Neural cell (in vitro differentiated cells): Measurements from ENCODE around the gene MYOT.

Experiments used
- EP300 ChIP-seq: fragments of 450-650 bp; conservative IDR thresholded peaks from 2 replicates; pipeline ENCODE4 v1.6.1; 2014; ENCODE audit warnings: antibody characterized with exemption, mild to moderate bottlenecking, moderate library complexity; ENCODE audit not compliant: poor library complexity, severe bottlenecking
- POLR2AphosphoS5 ChIP-seq: IDR thresholded peaks from 2 replicates; pipeline ENCODE4 v1.6.1; 2012
- SMC3 ChIP-seq: fragments of 450-650 bp; conservative IDR thresholded peaks from 2 replicates; pipeline ENCODE4 v1.6.1; 2014; ENCODE audit warnings: antibody characterized with exemption, mild to moderate bottlenecking, moderate library complexity; ENCODE audit not compliant: poor library complexity
- TF ChIP-seq, protein P1 (sequence below): fragments of 450-650 bp; IDR thresholded peaks from 2 replicates; pipeline ENCODE4 v1.5.1; 2014; ENCODE audit warnings: antibody characterized with exemption, mild to moderate bottlenecking, moderate library complexity; ENCODE audit not compliant: poor library complexity, severe bottlenecking

DNA sequence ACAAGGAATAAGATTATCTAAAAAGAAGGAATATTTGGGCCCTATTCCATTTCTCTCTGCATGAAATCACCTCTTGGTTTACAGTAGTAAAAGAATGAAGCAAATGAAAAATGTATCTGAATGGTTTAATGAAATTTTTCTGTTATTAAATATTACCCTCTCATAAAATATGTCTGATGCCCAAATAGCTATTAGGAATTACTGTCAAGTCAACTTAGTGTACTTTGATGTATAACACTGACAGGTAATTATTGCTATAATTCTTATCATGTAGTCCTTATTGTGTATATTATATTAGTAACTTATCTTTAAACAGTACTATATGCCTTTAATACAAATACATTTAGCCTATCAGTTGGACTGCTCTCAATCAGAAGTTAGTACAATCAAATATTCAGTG is 8.4 kb downstream of the MYOT start:
- no peak for TF ChIP-seq POLR2AphosphoS5
- TF ChIP-seq, protein P1, sequence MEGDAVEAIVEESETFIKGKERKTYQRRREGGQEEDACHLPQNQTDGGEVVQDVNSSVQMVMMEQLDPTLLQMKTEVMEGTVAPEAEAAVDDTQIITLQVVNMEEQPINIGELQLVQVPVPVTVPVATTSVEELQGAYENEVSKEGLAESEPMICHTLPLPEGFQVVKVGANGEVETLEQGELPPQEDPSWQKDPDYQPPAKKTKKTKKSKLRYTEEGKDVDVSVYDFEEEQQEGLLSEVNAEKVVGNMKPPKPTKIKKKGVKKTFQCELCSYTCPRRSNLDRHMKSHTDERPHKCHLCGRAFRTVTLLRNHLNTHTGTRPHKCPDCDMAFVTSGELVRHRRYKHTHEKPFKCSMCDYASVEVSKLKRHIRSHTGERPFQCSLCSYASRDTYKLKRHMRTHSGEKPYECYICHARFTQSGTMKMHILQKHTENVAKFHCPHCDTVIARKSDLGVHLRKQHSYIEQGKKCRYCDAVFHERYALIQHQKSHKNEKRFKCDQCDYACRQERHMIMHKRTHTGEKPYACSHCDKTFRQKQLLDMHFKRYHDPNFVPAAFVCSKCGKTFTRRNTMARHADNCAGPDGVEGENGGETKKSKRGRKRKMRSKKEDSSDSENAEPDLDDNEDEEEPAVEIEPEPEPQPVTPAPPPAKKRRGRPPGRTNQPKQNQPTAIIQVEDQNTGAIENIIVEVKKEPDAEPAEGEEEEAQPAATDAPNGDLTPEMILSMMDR: no peak
- no peak for TF ChIP-seq SMC3
- no peak for TF ChIP-seq EP300
